WTC11 (cell line): ENCODE measurements around the gene CTSA. TPM values are rescaled to one million over a fixed set of nuclear protein-coding genes. Genes with fewer than 3 reads are reported as not detected.

Experiments used
- AR ChIP-seq: fragments of 250-450 bp; sonication (Bioruptor Pico); IDR thresholded peaks from 2 replicates; pipeline ENCODE4 v1.9.0; 2021; ENCODE audit warnings: mild to moderate bottlenecking
- ARID4B ChIP-seq: sonication (generic); formaldehyde crosslinking; IDR thresholded peaks from 2 replicates; pipeline ENCODE4 v1.8.0; 2023; ENCODE audit warnings: missing genetic modification reagents, mild to moderate bottlenecking, borderline replicate concordance
- ATF1 ChIP-seq: sonication (generic); formaldehyde crosslinking; IDR thresholded peaks from 2 replicates; pipeline ENCODE4 v1.8.1; 2023; ENCODE audit warnings: mild to moderate bottlenecking, moderate library complexity, missing genetic modification reagents
- ATF2 ChIP-seq: sonication (generic); formaldehyde crosslinking; IDR thresholded peaks from 2 replicates; pipeline ENCODE4 v1.8.1; 2022; ENCODE audit warnings: low read depth, missing genetic modification reagents, borderline replicate concordance
- E2F1 ChIP-seq: sonication (generic); formaldehyde crosslinking; IDR thresholded peaks from 2 replicates; pipeline ENCODE4 v1.8.0; 2022; ENCODE audit warnings: mild to moderate bottlenecking, missing genetic modification reagents
- EMX1 ChIP-seq: fragments of 250-450 bp; sonication (Bioruptor Pico); IDR thresholded peaks from 2 replicates; pipeline ENCODE4 v1.8.0; 2021; ENCODE audit warnings: mild to moderate bottlenecking
- FOXP4 ChIP-seq: sonication (generic); formaldehyde crosslinking; IDR thresholded peaks from 2 replicates; pipeline ENCODE4 v1.8.0; 2022; ENCODE audit warnings: mild to moderate bottlenecking, missing genetic modification reagents
- GRHL2 ChIP-seq: fragments of 250-450 bp; sonication (Bioruptor Pico); IDR thresholded peaks from 2 replicates; pipeline ENCODE4 v1.8.0; 2022; ENCODE audit warnings: mild to moderate bottlenecking, moderate library complexity; ENCODE audit not compliant: insufficient replicate concordance, severe bottlenecking
- HMGXB4 ChIP-seq: sonication (generic); formaldehyde crosslinking; IDR thresholded peaks from 2 replicates; pipeline ENCODE4 v1.8.1; 2023; ENCODE audit warnings: mild to moderate bottlenecking, moderate library complexity, missing genetic modification reagents
- JAZF1 ChIP-seq: fragments of 250-450 bp; sonication (Bioruptor Pico); IDR thresholded peaks from 2 replicates; pipeline ENCODE4 v1.9.0; 2021; ENCODE audit warnings: moderate library complexity, mild to moderate bottlenecking, inconsistent platforms
- NR2C2 ChIP-seq: sonication (generic); formaldehyde crosslinking; IDR thresholded peaks from 2 replicates; pipeline ENCODE4 v1.8.0; 2022; ENCODE audit warnings: mild to moderate bottlenecking, missing genetic modification reagents
- PREB ChIP-seq: sonication (generic); formaldehyde crosslinking; IDR thresholded peaks from 2 replicates; pipeline ENCODE4 v1.8.1; 2022; ENCODE audit warnings: mild to moderate bottlenecking, missing genetic modification reagents, moderate library complexity, borderline replicate concordance
- RORB ChIP-seq: fragments of 250-450 bp; sonication (Bioruptor Pico); IDR thresholded peaks from 2 replicates; pipeline ENCODE4 v1.9.0; 2021; ENCODE audit warnings: mild to moderate bottlenecking
- SP1 ChIP-seq: sonication (generic); formaldehyde crosslinking; conservative IDR thresholded peaks from 2 replicates; pipeline ENCODE4 v1.8.1; 2022; ENCODE audit warnings: missing genetic modification reagents
- ZBTB43 ChIP-seq: sonication (generic); formaldehyde crosslinking; IDR thresholded peaks from 2 replicates; pipeline ENCODE4 v1.8.1; 2023; ENCODE audit warnings: mild to moderate bottlenecking, missing genetic modification reagents
- ZNF281 ChIP-seq: sonication (generic); formaldehyde crosslinking; IDR thresholded peaks from 2 replicates; pipeline ENCODE4 v1.8.0; 2023; ENCODE audit warnings: mild to moderate bottlenecking, missing genetic modification reagents
- ZNF671 ChIP-seq: fragments of 250-450 bp; sonication (Bioruptor Pico); IDR thresholded peaks from 2 replicates; pipeline ENCODE4 v1.8.0; 2021; ENCODE audit warnings: mild to moderate bottlenecking
- total RNA-seq: library from RNA; stranded (reverse); gene quantifications from 3 replicates; pipeline ENCODE4 v1.2.3, GENCODE V29; 2021

Gene CTSA
- total RNA-seq, 1 experiment from 2014 or later: 48.3 TPM

- TF ChIP-seq ZBTB43 (CRISPR knock-in tag) (peak; percentile 85), E2F1 (CRISPR knock-in tag) (no peak), HMGXB4 (peak; percentile 31; the same call in 1 of the 2 replicates), ZNF281 (CRISPR knock-in tag) (peak; percentile 76; the same call in 1 of the 2 replicates), JAZF1 (no peak), RORB (CRISPR knock-in tag) (no peak), ATF2 (CRISPR knock-in tag) (no peak), EMX1 (CRISPR knock-in tag) (no peak), PREB (CRISPR knock-in tag) (no peak), ZNF671 (CRISPR knock-in tag) (no peak), AR (0 out of 2 replicates have a peak, but pooled peaks have one; percentile 40), SP1 (CRISPR knock-in tag) (peak; percentile 100), GRHL2 (CRISPR knock-in tag) (no peak), ARID4B (peak; percentile 76; the same call in 1 of the 2 replicates), FOXP4 (peak; percentile 66), NR2C2 (CRISPR knock-in tag) (no peak), ATF1 (CRISPR knock-in tag) (no peak; the same call in 1 of the 2 replicates)
These were observed 43.7 kb downstream of the CTSA start, which contains the start of gene PCIF1 (continued) for GRCh38 chr20:45934586-45935415.
